ENCODE results near the gene EPB41L3. TPM values are rescaled to one million over a fixed set of nuclear protein-coding genes. Genes with fewer than 3 reads are reported as not detected.

Gene EPB41L3
- total RNA-seq, 1 experiment from 2014 or later, result 16.1 TPM

DNA sequence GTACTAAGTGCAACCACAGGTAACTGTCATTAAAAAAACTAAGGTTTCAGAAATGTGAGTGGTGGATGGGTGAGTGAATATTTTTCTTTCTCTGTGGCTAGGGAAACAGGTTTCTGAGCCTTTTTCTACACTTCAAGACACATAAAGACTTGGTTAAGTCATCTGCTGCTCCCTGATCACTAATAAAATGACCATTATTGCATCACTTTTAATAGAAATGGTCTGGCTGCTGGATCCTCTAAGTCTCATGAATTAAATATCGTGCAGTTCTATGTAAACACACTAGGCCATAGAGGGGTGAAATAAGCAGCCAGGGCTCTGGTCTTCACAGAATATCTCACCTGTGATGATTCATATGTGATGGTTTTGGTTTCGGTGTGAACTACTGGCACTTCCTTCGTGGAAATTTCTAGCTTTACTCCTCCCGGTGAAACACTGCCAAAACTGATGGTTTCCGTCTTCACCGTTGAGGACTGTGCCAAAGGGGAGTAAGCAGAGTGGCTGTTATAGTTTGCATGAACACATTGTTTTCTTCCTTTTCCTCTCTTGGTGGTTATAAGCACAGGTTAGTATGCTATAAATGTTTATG lies 147.8 kb downstream of the EPB41L3 start:
- Histone ChIP-seq H4K20me1 (ENCODE audit: control insufficient read depth, insufficient read depth, insufficient read length) (no peaks in the 10 kb centered on the region), H2BK12ac (ENCODE audit: insufficient read length, low read depth, low read length) (no peak overlapping the region), H2BK15ac (ENCODE audit: low read depth, low read length) (no peak overlapping the region), H3K23ac (ENCODE audit: insufficient read length, low read depth, low read length) (no peak overlapping the region), H2BK20ac (ENCODE audit: low read depth, low read length, poor library complexity, severe bottlenecking) (no peak overlapping the region), H2AK5ac (ENCODE audit: insufficient read length, low read length) (no peak overlapping the region), H3K18ac (ENCODE audit: insufficient read length, low read depth, low read length) (no peak overlapping the region), H4K91ac (ENCODE audit: insufficient read length, low read depth, low read length) (no peak overlapping the region), H3K4me1 (ENCODE audit: insufficient read depth, low read length) (peaks cover 2% of the 10 kb centered on the region; the same call in 1 of the 2 replicates), H3K27me3 (ENCODE audit: insufficient read depth, low read length) (no peaks in the 10 kb centered on the region), H3K27ac (ENCODE audit: insufficient read length, low read depth, low read length) (no peak overlapping the region), H4K8ac (replicated peaks; ENCODE audit: insufficient read length, low read depth, low read length) (no peak overlapping the region), H3K4me2 (ENCODE audit: insufficient read depth, insufficient read length, low read length) (no peak overlapping the region), H4K5ac (ENCODE audit: insufficient read length, low read depth, low read length) (no peak overlapping the region), H2BK5ac (ENCODE audit: insufficient read length, low read length) (no peak overlapping the region), H3T11ph (ENCODE audit: low read length) (no peak overlapping the region), H3K23me2 (ENCODE audit: insufficient read length, low read depth, low read length, poor library complexity, severe bottlenecking) (no peaks in the 10 kb centered on the region), H3K9ac (ENCODE audit: extremely low read depth, insufficient read length, low read length) (no peak overlapping the region), H3K56ac (ENCODE audit: insufficient read length, low read depth, low read length) (no peak overlapping the region), H3K4ac (ENCODE audit: low read depth, low read length) (no peak overlapping the region), H2BK120ac (ENCODE audit: low read depth, low read length, poor library complexity, severe bottlenecking) (no peak overlapping the region), H3K14ac (ENCODE audit: insufficient read depth, low read length) (no peak overlapping the region), H3K79me1 (ENCODE audit: insufficient read depth, low read depth, low read length, poor library complexity, severe bottlenecking) (no peaks in the 10 kb centered on the region), H2AFZ (ENCODE audit: low read length) (no peak overlapping the region), H3K79me2 (ENCODE audit: insufficient read depth, low read length) (no peaks in the 10 kb centered on the region), H3K9me3 (ENCODE audit: control insufficient read depth, low read depth, low read length) (no peaks in the 10 kb centered on the region)
- TF ChIP-seq, protein P1, sequence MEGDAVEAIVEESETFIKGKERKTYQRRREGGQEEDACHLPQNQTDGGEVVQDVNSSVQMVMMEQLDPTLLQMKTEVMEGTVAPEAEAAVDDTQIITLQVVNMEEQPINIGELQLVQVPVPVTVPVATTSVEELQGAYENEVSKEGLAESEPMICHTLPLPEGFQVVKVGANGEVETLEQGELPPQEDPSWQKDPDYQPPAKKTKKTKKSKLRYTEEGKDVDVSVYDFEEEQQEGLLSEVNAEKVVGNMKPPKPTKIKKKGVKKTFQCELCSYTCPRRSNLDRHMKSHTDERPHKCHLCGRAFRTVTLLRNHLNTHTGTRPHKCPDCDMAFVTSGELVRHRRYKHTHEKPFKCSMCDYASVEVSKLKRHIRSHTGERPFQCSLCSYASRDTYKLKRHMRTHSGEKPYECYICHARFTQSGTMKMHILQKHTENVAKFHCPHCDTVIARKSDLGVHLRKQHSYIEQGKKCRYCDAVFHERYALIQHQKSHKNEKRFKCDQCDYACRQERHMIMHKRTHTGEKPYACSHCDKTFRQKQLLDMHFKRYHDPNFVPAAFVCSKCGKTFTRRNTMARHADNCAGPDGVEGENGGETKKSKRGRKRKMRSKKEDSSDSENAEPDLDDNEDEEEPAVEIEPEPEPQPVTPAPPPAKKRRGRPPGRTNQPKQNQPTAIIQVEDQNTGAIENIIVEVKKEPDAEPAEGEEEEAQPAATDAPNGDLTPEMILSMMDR (conservative IDR thresholded peaks at IDR 0.05), result no peak
- Mint-ChIP-seq H3K27me3 (ENCODE audit: low read depth) (no peaks in the 10 kb centered on the region), H3K4me1 (peaks cover 16 to 17% of the 10 kb centered on the region in 2 experiments), H3K4me3 (no peak overlapping the region), H3K9me3 (no peaks in the 10 kb centered on the region; a peak in 1 of 5 replicates), H3K36me3 (ENCODE audit: insufficient read depth in 1 of 3, low read depth in 3 of 3) (peaks cover 0 to 5% (median 3%) of the 10 kb centered on the region in 3 experiments; a peak in 3 of 7 replicates), H3K27ac (no peak overlapping the region; a peak in 1 of 7 replicates)
- DNase-seq, result no peak
- WGBS (ENCODE audit: extremely low coverage, insufficient read length, low lambda C conversion rate), result no CpG with 5 or more reads among the region's 6 CpGs

Data from H9 (cell line).